Progenitor cell of endocrine pancreas (in vitro differentiated cells): ENCODE measurements around the gene KAZN. TPM values are rescaled to one million over a fixed set of nuclear protein-coding genes. Genes with fewer than 3 reads are reported as not detected.

Source experiments
- DNase-seq: peaks from one replicate; pipeline ENCODE4 v3.0.0; 2021; ENCODE audit warnings: low spot score; ENCODE audit not compliant: unreplicated experiment
- H3K27ac Mint-ChIP-seq: 2 replicates; pipeline ENCODE4 v1.8.0; 2021; ENCODE audit warnings: mild to moderate bottlenecking, moderate library complexity, mixed read lengths
- H3K27me3 Mint-ChIP-seq: 2 replicates; pipeline ENCODE4 v1.8.0; 2021; ENCODE audit warnings: mixed read lengths
- H3K36me3 Mint-ChIP-seq: 2 replicates; pipeline ENCODE4 v1.8.0; 2022; ENCODE audit warnings: mixed read lengths; ENCODE audit not compliant: insufficient read depth
- H3K4me1 Mint-ChIP-seq: 2 replicates; pipeline ENCODE4 v1.8.0; 2021; ENCODE audit warnings: low read depth, mixed read lengths
- H3K4me3 Mint-ChIP-seq: 2 replicates; pipeline ENCODE4 v1.8.0; 2021; ENCODE audit warnings: low read depth, mild to moderate bottlenecking, moderate library complexity, mixed read lengths
- H3K9me3 Mint-ChIP-seq: 2 replicates; pipeline ENCODE4 v1.8.0; 2021; ENCODE audit warnings: low read depth, mixed read lengths
- CTCF ChIP-seq: fragments of 200-600 bp; sonication (generic); IDR thresholded peaks from one replicate; pipeline ENCODE4 v1.5.0; 2021; ENCODE audit warnings: antibody characterized with exemption, mild to moderate bottlenecking; ENCODE audit not compliant: unreplicated experiment
- total RNA-seq: library from RNA; stranded (reverse); gene quantifications from 2 replicates; pipeline ENCODE4 v1.2.1, GENCODE V29; 2021

KAZN gene
- total RNA-seq, 1 donor from 2014 or later: 12.9 TPM

- H3K27me3 Mint-ChIP-seq: no peaks in the 10 kb centered on the region
- TF ChIP-seq CTCF: no peak
- peaks cover 1% of the 10 kb centered on the region for H3K36me3 Mint-ChIP-seq
- no peak overlapping the region for H3K27ac Mint-ChIP-seq
- peaks cover 12% of the 10 kb centered on the region for H3K4me1 Mint-ChIP-seq
- no peak overlapping the region for H3K4me3 Mint-ChIP-seq
- H3K9me3 Mint-ChIP-seq: peaks cover 3% of the 10 kb centered on the region
- DNase-seq: no peak
These were observed 27.5 kb downstream of the KAZN start for GRCh38 chr1:14625996-14626395.

GRCh38 chr1:14626869-14627607 lies 28.6 kb downstream of the KAZN start:
- no peaks in the 10 kb centered on the region for H3K36me3 Mint-ChIP-seq
- no peak overlapping the region for H3K27ac Mint-ChIP-seq
- peaks cover 3% of the 10 kb centered on the region for H3K9me3 Mint-ChIP-seq
- no peaks in the 10 kb centered on the region for H3K27me3 Mint-ChIP-seq
- peaks cover 12% of the 10 kb centered on the region for H3K4me1 Mint-ChIP-seq
- no peak for DNase-seq
- no peak for TF ChIP-seq CTCF
- H3K4me3 Mint-ChIP-seq: no peak overlapping the region

- H3K27ac Mint-ChIP-seq: no peak overlapping the region
- H3K4me1 Mint-ChIP-seq: peaks cover 12% of the 10 kb centered on the region
- DNase-seq: no peak
- peaks cover 3% of the 10 kb centered on the region for H3K9me3 Mint-ChIP-seq
- H3K27me3 Mint-ChIP-seq: no peaks in the 10 kb centered on the region
- no peak overlapping the region for H3K4me3 Mint-ChIP-seq
- H3K36me3 Mint-ChIP-seq: no peaks in the 10 kb centered on the region
- TF ChIP-seq CTCF: no peak
These were observed 29.4 kb downstream of the KAZN start for GRCh38 chr1:14627608-14628489.

GRCh38 chr1:14629363-14630014 lies 31.0 kb downstream of the KAZN start:
- TF ChIP-seq CTCF: no peak
- Mint-ChIP-seq H3K36me3 (peaks cover 1% of the 10 kb centered on the region), H3K4me3 (no peak overlapping the region), H3K9me3 (no peaks in the 10 kb centered on the region), H3K27ac (no peak overlapping the region), H3K4me1 (peaks cover 16% of the 10 kb centered on the region), H3K27me3 (no peaks in the 10 kb centered on the region)
- no peak for DNase-seq

- H3K4me1 Mint-ChIP-seq: peaks cover 18% of the 10 kb centered on the region
- H3K27me3 Mint-ChIP-seq: no peaks in the 10 kb centered on the region
- no peak overlapping the region for H3K4me3 Mint-ChIP-seq
- H3K27ac Mint-ChIP-seq: no peak overlapping the region
- TF ChIP-seq CTCF: no peak
- H3K36me3 Mint-ChIP-seq: peaks cover 1% of the 10 kb centered on the region
- no peaks in the 10 kb centered on the region for H3K9me3 Mint-ChIP-seq
- DNase-seq: no peak
These were observed 32.5 kb downstream of the KAZN start for GRCh38 chr1:14630986-14631385.
